CD14-positive monocyte (primary cell): Measurements from ENCODE around the gene UBE2D1. TPM values are rescaled to one million over a fixed set of nuclear protein-coding genes. Genes with fewer than 3 reads are reported as not detected.

Experiments
- DNase-seq, 3 donors: peaks; one replicate each; pipeline ENCODE4 v3.0.0-alpha.2; 2011 to 2022
- H2AFZ ChIP-seq: 2 replicates; pipeline ENCODE4 v1.6.0; 2012; ENCODE audit warnings: mild to moderate bottlenecking, low read depth, low read length, inconsistent platforms; ENCODE audit not compliant: insufficient read depth, poor library complexity, severe bottlenecking
- H3K27ac ChIP-seq, 2 donors: 1 replicate in 1 of 2; 2 replicates in 1 of 2; pipeline ENCODE4 v1.5.1; 2012 to 2013; ENCODE audit warnings: low read length in 2 of 2, control low read depth in 1 of 2, inconsistent platforms in 1 of 2, low read depth in 1 of 2, mild to moderate bottlenecking in 1 of 2
- H3K27me3 ChIP-seq, 2 donors: one replicate each; pipeline versions ENCODE4 v1.6.0 to v1.6.1; 2011 to 2013; ENCODE audit warnings: low read length in 2 of 2; ENCODE audit not compliant: control insufficient read depth in 2 of 2, insufficient read depth in 2 of 2
- H3K36me3 ChIP-seq, 2 donors: replicated peaks in 1 of 2; 1 replicate in 1 of 2; 2 replicates in 1 of 2; pipeline versions ENCODE4 v1.5.1 to v1.6.1; 2012 to 2013; ENCODE audit warnings: low read length in 2 of 2, control low read depth in 1 of 2, inconsistent platforms in 1 of 2, mild to moderate bottlenecking in 1 of 2; ENCODE audit not compliant: insufficient read depth in 2 of 2, control insufficient read depth in 1 of 2
- H3K4me1 ChIP-seq, 2 donors: 1 replicate in 1 of 2; 2 replicates in 1 of 2; pipeline versions ENCODE4 v1.5.1 to v1.6.1; 2012 to 2013; ENCODE audit warnings: low read length in 2 of 2, control low read depth in 1 of 2, inconsistent platforms in 1 of 2, mild to moderate bottlenecking in 1 of 2, moderate library complexity in 1 of 2; ENCODE audit not compliant: insufficient read depth in 2 of 2, control insufficient read depth in 1 of 2
- H3K4me2 ChIP-seq: replicated peaks from 2 replicates; pipeline ENCODE3; 2012; ENCODE audit warnings: low read length, moderate library complexity, mild to moderate bottlenecking; ENCODE audit not compliant: poor library complexity, severe bottlenecking; ENCODE audit errors: extremely low read depth
- H3K4me3 ChIP-seq, 3 experiments: fragments of 200-600 bp in 1 of 3; sonication (generic) in 1 of 3; replicated peaks in 1 of 3; 1 replicate in 2 of 3; 2 replicates in 1 of 3; pipeline ENCODE4 v1.5.1; 2011 to 2013; ENCODE audit warnings: low read length in 3 of 3, mild to moderate bottlenecking in 3 of 3, control low read depth in 2 of 3, low read depth in 2 of 3, inconsistent platforms in 1 of 3, moderate library complexity in 1 of 3
- H3K79me2 ChIP-seq: 2 replicates; pipeline ENCODE4 v1.6.0; 2012; ENCODE audit warnings: mild to moderate bottlenecking, control low read depth, inconsistent platforms, low read length, moderate library complexity; ENCODE audit not compliant: insufficient read depth
- H3K9ac ChIP-seq: 2 replicates; pipeline ENCODE4 v1.6.0; 2017; ENCODE audit warnings: low read length, mild to moderate bottlenecking; ENCODE audit not compliant: insufficient read depth, poor library complexity, severe bottlenecking
- H3K9me3 ChIP-seq, 2 donors: replicated peaks in 1 of 2; 1 replicate in 1 of 2; 2 replicates in 1 of 2; pipeline versions ENCODE4 v1.5.1 to v1.6.1; 2012 to 2013; ENCODE audit warnings: low read length in 2 of 2, control low read depth in 1 of 2; ENCODE audit not compliant: control insufficient read depth in 1 of 2, insufficient read depth in 1 of 2
- H4K20me1 ChIP-seq: 2 replicates; pipeline ENCODE4 v1.6.0; 2012; ENCODE audit warnings: mild to moderate bottlenecking, low read length, control low read depth, moderate library complexity; ENCODE audit not compliant: insufficient read depth
- H3K27ac Mint-ChIP-seq, 7 donors: one replicate each; pipeline ENCODE4 v1.8.0; 2020; ENCODE audit warnings: mild to moderate bottlenecking in 7 of 7, mixed read lengths in 7 of 7, moderate library complexity in 6 of 7, inconsistent platforms in 2 of 7
- H3K27me3 Mint-ChIP-seq, 3 donors: one replicate each; pipeline ENCODE4 v1.8.0; 2021 to 2022; ENCODE audit warnings: low read depth in 3 of 3, mild to moderate bottlenecking in 3 of 3, mixed read lengths in 3 of 3, moderate library complexity in 3 of 3, inconsistent platforms in 1 of 3
- H3K36me3 Mint-ChIP-seq, 2 donors: one replicate each; pipeline ENCODE4 v1.8.0; 2020; ENCODE audit warnings: mixed read lengths in 2 of 2, inconsistent platforms in 1 of 2, mild to moderate bottlenecking in 1 of 2
- H3K4me1 Mint-ChIP-seq: one replicate; pipeline ENCODE4 v1.8.0; 2020; ENCODE audit warnings: mild to moderate bottlenecking, mixed read lengths
- H3K4me3 Mint-ChIP-seq, 2 donors: one replicate each; pipeline ENCODE4 v1.8.0; 2020; ENCODE audit warnings: mild to moderate bottlenecking in 2 of 2, mixed read lengths in 2 of 2, moderate library complexity in 1 of 2
- H3K9me3 Mint-ChIP-seq, 7 donors: one replicate each; pipeline ENCODE4 v1.8.0; 2020 to 2022; ENCODE audit warnings: mixed read lengths in 7 of 7, mild to moderate bottlenecking in 6 of 7, moderate library complexity in 6 of 7, inconsistent platforms in 2 of 7
- CTCF ChIP-seq: fragments of 200-600 bp; IDR thresholded peaks from one replicate; pipeline ENCODE4 v1.8.0; 2022; ENCODE audit warnings: antibody characterized with exemption, mild to moderate bottlenecking
- WGBS: methylation state at CpG from one replicate; pipeline ENCODE4 v1.1.5; 2013; ENCODE audit warnings: missing lambda C conversion rate; ENCODE audit not compliant: insufficient coverage; 5-methylcytosine and 5-hydroxymethylcytosine counted together
- intact Hi-C, 2 donors: fragments of 100-400 bp; cut with micrococcal nuclease; formaldehyde crosslinking; loops; one replicate each; pipeline versions ENCODE4 v1.15.0 to v1.15.1; 2023
- polyA plus RNA-seq, 3 donors: library from polyadenylated mRNA; depleted of rRNA in 1 of 3; unstranded in 2 of 3; stranded (reverse) in 1 of 3; fragments of 300-500 nt in 2 of 3; fragments of >200 nt in 1 of 3; fragmentation: Illumina TruSeq in 2 of 3; gene quantifications; 1 replicate in 2 of 3; 2 replicates in 1 of 3; pipeline ENCODE4 v1.2.3, GENCODE V29; 2012 to 2021

UBE2D1 gene
- polyA plus RNA-seq, 3 donors = 47.7 to 119 (median 107) TPM

- Mint-ChIP-seq H3K4me3 (peak overlapping the region in 1 of 2 donors; percentile 78), H3K4me1 (peaks cover 65% of the 10 kb centered on the region), H3K36me3 (peaks cover 24 to 31% of the 10 kb centered on the region in 2 donors), H3K27me3 (no peaks in the 10 kb centered on the region), H3K9me3 (no peaks in the 10 kb centered on the region), H3K27ac (peak overlapping the region; percentile 89 to 97 (median 95))
- H3K27me3 ChIP-seq = no peaks in the 10 kb centered on the region
- DNase-seq = peak in 1 of 3 donors; percentile 27
- peaks cover 0 to 17% of the 10 kb centered on the region in 2 donors for H3K36me3 ChIP-seq
- H3K9me3 ChIP-seq = no peaks in the 10 kb centered on the region
- H3K4me3 ChIP-seq = peak overlapping the region in 1 of 3 experiments; percentile 55
- peaks cover 84% of the 10 kb centered on the region for H4K20me1 ChIP-seq
- intact Hi-C loops = loop anchor here in 1 of 2 donors (5.0 kb wide), 1 partner anchor 43 kb away; no protein-coding TSS in a partner anchor
- H3K79me2 ChIP-seq = peaks cover 99% of the 10 kb centered on the region
- H3K9ac ChIP-seq = no peak overlapping the region
- H3K27ac ChIP-seq = peak overlapping the region in 1 of 2 donors; percentile 81
- peaks cover 51 to 62% of the 10 kb centered on the region in 2 donors for H3K4me1 ChIP-seq
- TF ChIP-seq CTCF = no peak
- H3K4me2 ChIP-seq = peak overlapping the region; percentile 55
- 71% methylated on average over 1 of the region's 2 CpGs for WGBS
- no peak overlapping the region for H2AFZ ChIP-seq
These were observed 15.2 kb downstream of the UBE2D1 start for GRCh38 chr10:58350023-58350422.

- Mint-ChIP-seq H3K4me3 (peak overlapping the region in 1 of 2 donors; percentile 78), H3K36me3 (peaks cover 20 to 26% of the 10 kb centered on the region in 2 donors), H3K27ac (peak overlapping the region; percentile 89 to 97 (median 95)), H3K4me1 (peaks cover 72% of the 10 kb centered on the region), H3K9me3 (no peaks in the 10 kb centered on the region), H3K27me3 (no peaks in the 10 kb centered on the region)
- peak overlapping the region; percentile 2 to 81 for H3K27ac ChIP-seq
- no peaks in the 10 kb centered on the region for H3K9me3 ChIP-seq
- peak overlapping the region in 1 of 3 experiments; percentile 55 for H3K4me3 ChIP-seq
- WGBS = no CpG with 5 or more reads among the region's 6 CpGs
- intact Hi-C loops = loop anchor here in 1 of 2 donors (5.0 kb wide), 1 partner anchor 43 kb away; no protein-coding TSS in a partner anchor
- peaks cover 85% of the 10 kb centered on the region for H4K20me1 ChIP-seq
- H3K9ac ChIP-seq = no peak overlapping the region
- H3K4me1 ChIP-seq = peaks cover 56 to 70% of the 10 kb centered on the region in 2 donors
- peak; percentile 56 to 88 (median 80) for DNase-seq
- no peak overlapping the region for H2AFZ ChIP-seq
- peaks cover 0 to 14% of the 10 kb centered on the region in 2 donors for H3K36me3 ChIP-seq
- peaks cover 99% of the 10 kb centered on the region for H3K79me2 ChIP-seq
- no peak for TF ChIP-seq CTCF
- no peaks in the 10 kb centered on the region for H3K27me3 ChIP-seq
- H3K4me2 ChIP-seq = peak overlapping the region; percentile 55
These were observed 16.0 kb downstream of the UBE2D1 start for GRCh38 chr10:58350619-58351323.
